ENCODE data around the gene CD28. TPM values are rescaled to one million over a fixed set of nuclear protein-coding genes. Genes with fewer than 3 reads are reported as not detected.

CD28 gene
- total and polyA plus RNA-seq, 2 donors (not counting 3 experiments of a cell fraction or from before 2014, with no cell fraction given), result 0.15 TPM; not detected in 1

- no peak for TF ChIP-seq JUN (IDR thresholded peaks at IDR 0.05; ENCODE audit: borderline replicate concordance, insufficient read depth, insufficient read length, low read depth)
- TF ChIP-seq FOS (IDR thresholded peaks at IDR 0.05; ENCODE audit: borderline replicate concordance, insufficient read depth, low read length), result no peak
- no peak for TF ChIP-seq CTCF (IDR thresholded peaks at IDR 0.05; ENCODE audit: extremely low read depth in 1 of 2, insufficient read depth in 1 of 2, low read depth in 1 of 2, low read length in 2 of 2)
- TF ChIP-seq MAX (IDR thresholded peaks at IDR 0.05; ENCODE audit: insufficient read depth, insufficient read length), result no peak
- no peak for TF ChIP-seq MYC (IDR thresholded peaks at IDR 0.05; ENCODE audit: low read depth, low read length)
- TF ChIP-seq GATA2 (IDR thresholded peaks at IDR 0.05; ENCODE audit: insufficient read depth, insufficient read length, low read depth, low read length), result no peak
- no peak for TF ChIP-seq POLR2AphosphoS5 (IDR thresholded peaks at IDR 0.05; ENCODE audit: insufficient read depth, low read depth, low read length)
- no peak for TF ChIP-seq POLR2A (IDR thresholded peaks at IDR 0.05; ENCODE audit: low read depth, low read length)
- no peak for TF ChIP-seq EZH2 (IDR thresholded peaks at IDR 0.05; ENCODE audit: borderline replicate concordance, low read depth, low read length, severe bottlenecking)
- Histone ChIP-seq H2AFZ (ENCODE audit: low read depth, low read length) (no peak overlapping the region), H3K4me1 (ENCODE audit: control insufficient read depth, extremely low read depth, insufficient read depth, low read length) (no peaks in the 10 kb centered on the region), H3K36me3 (ENCODE audit: control insufficient read depth in 2 of 2, extremely low read depth in 1 of 2, insufficient read depth in 2 of 2, low read length in 2 of 2) (no peaks in the 10 kb centered on the region), H3K9me1 (replicated peaks; ENCODE audit: control insufficient read depth, extremely low read depth, insufficient read depth, low read length) (no peaks in the 10 kb centered on the region), H3K79me2 (ENCODE audit: control insufficient read depth, insufficient read depth, low read length) (no peaks in the 10 kb centered on the region), H3K4me2 (ENCODE audit: insufficient read depth, low read length) (no peak overlapping the region), H3K9ac (replicated peaks; ENCODE audit: extremely low read depth, insufficient read depth, low read length) (no peak overlapping the region), H4K20me1 (replicated peaks; ENCODE audit: control insufficient read depth, extremely low read depth, insufficient read depth, low read length) (no peaks in the 10 kb centered on the region), H3K27ac (ENCODE audit: insufficient read depth, low read depth, low read length) (no peak overlapping the region), H3K9me3 (replicated peaks; ENCODE audit: control insufficient read depth, insufficient read depth, low read length) (no peaks in the 10 kb centered on the region), H3K4me3 (replicated peaks in 1 of 3; ENCODE audit: insufficient read depth in 1 of 3, low read depth in 1 of 3, low read length in 3 of 3) (no peak overlapping the region), H3K27me3 (ENCODE audit: control insufficient read depth in 2 of 2, insufficient read depth in 2 of 2, low read length in 2 of 2) (no peaks in the 10 kb centered on the region)
- BruUV-seq (replicated peaks), result no TSS peak
- CTCF ChIA-PET, result no interaction called here
- dilution Hi-C loops (cut with MboI; ENCODE audit: extremely low pct_ligation_motif_present, low sequenced_read_pairs) (no loop called here), intact Hi-C loops (cut with micrococcal nuclease) (no loop called here)
- POLR2A ChIA-PET, result no interaction called here
- DNase-seq (ENCODE audit: low read depth, low spot score) (no peak), FAIRE-seq (no peak)
Measured at GRCh38 chr2:203734276-203734983, 28.0 kb downstream of the CD28 start.
